ENCODE data around the gene CRLF1.

The CRLF1 gene

GRCh38 chr19:18636183-18636968, 29.8 kb upstream of the CRLF1 start:
- peak; percentile 99 to 100 (median 100) for DNase-seq (ENCODE audit: low read depth in 2 of 3, low spot score in 1 of 3)

DNA sequence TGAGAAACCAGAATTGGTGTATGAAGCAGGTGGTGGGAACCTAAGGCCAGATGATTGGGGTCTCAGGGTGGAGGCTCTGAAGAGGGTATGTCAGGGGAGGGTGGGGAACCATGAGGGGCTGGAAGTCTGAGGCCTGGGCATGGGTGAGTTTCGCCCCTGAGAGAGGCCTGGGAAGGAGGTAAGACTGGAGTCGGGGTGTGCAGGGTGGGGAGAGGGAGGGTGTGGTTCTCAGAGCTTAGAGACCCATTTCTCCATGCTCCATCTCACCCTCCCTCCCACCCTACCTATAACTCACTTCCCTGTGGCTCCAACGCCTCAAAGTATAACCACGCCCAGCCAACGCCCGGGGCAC, 29.2 kb upstream of the CRLF1 start:
- no peak for DNase-seq (ENCODE audit: low read depth in 2 of 3, low spot score in 1 of 3)

- no peak for DNase-seq (ENCODE audit: low read depth in 2 of 3, low spot score in 1 of 3)
Measured at GRCh38 chr19:18634612-18635297, 28.2 kb upstream of the CRLF1 start.

GRCh38 chr19:18633321-18633720, 26.7 kb upstream of the CRLF1 start:
- no peak for DNase-seq (ENCODE audit: low read depth in 2 of 3, low spot score in 1 of 3)

GRCh38 chr19:18629166-18630088, 22.8 kb upstream of the CRLF1 start:
- no peak for DNase-seq (ENCODE audit: low read depth in 2 of 3, low spot score in 1 of 3)

GRCh38 chr19:18626906-18627305, 20.3 kb upstream of the CRLF1 start:
- no peak for DNase-seq (ENCODE audit: low read depth in 2 of 3, low spot score in 1 of 3)

GRCh38 chr19:18620902-18621301, 14.3 kb upstream of the CRLF1 start:
- DNase-seq (ENCODE audit: low read depth in 2 of 3, low spot score in 1 of 3) = no peak

GRCh38 chr19:18620311-18620710, 13.7 kb upstream of the CRLF1 start:
- no peak for DNase-seq (ENCODE audit: low read depth in 2 of 3, low spot score in 1 of 3)

DNA sequence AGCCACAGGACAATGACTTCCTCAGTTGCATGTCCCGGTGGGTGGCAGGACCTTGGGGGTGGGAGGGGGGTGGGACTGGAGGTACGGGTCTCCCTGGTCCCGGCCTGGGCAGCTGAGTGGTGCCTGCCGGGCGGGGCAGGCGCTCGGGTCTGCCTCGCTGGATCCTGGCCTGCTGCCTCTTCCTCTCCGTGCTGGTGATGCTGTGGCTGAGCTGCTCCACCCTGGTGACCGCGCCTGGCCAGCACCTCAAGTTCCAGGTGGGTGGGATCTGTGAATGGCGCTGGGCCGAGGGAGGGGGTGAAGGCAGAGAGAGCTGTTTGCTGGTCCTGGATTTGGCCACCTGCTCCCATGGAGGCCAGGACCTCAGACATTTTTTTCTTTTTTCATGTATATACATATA, 11.6 kb upstream of the CRLF1 start:
- no peak for DNase-seq (ENCODE audit: low read depth in 2 of 3, low spot score in 1 of 3)

DNA sequence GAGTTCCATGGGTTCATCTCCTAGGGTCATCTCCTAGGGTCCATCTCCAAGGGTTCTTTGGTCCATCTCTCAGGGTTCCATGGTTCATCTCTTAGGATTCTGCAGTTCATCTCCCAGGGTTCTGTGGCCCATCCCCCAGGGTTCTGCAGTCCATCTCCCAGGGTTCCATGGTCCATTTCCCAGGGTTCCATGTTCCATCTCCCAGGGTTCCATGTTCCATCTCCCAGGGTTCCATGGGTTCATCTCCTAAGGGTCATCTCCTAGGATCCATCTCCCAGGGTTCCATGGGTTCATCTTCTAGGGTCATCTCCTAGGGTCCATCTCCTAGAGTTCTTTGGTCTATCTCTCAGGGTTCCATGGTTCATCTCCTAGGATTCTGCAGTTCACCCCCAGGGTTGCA, 11.0 kb upstream of the CRLF1 start:
- no peak for DNase-seq (ENCODE audit: low read depth in 2 of 3, low spot score in 1 of 3)

DNA sequence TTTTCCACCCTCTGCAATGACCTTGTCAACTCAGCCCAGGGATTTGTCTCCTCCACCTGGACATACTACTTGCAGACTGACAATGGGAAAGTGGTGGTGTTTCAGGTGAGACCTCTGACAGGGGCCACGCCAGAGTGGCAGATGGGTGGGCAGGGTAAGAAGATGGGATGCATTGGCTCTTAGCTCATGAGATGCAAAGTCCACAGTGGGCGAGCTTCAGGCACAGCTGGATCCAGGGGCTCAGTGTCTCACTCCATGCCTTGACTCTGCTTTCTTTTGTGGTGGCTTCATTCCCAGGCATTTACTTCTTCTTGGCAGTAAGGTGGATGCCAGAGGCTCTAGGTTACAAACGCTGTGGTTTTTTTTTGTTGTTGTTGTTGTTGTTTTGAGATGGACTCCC, 9.4 kb upstream of the CRLF1 start:
- no peak for DNase-seq (ENCODE audit: low read depth in 2 of 3, low spot score in 1 of 3)

DNA sequence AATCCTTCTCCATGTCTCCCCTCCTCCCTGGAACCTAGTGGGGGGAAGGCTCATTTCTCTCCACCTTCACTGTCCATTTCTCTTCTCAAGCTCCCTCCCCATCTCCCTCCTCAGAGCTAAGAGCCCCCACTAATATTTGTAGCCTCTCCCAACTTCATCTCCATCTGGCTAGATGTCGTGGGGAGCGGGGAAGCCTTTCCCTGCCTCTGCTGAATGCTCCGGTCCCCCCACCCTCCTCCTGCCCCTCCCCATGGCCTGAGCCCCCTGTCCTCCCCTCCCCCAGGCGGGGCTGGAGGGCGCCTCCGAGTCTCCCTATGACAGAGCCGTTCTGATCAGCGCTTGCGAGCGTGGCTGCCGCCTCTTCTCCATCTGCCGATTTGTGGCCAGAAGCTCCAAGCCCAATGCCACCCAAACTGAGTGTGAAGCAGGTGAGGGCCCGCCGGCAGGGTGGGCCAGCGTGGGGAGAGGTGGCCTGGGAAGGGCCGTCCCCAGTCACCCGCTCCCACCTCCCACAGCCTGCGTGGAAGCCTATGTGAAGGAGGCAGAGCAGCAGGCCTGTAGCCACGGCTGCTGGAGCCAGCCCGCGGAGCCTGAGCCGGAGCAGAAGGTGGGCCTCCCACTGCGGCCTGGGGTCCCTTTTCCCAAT, 7.1 kb upstream of the CRLF1 start:
- no peak for DNase-seq (ENCODE audit: low read depth in 2 of 3, low spot score in 1 of 3)

DNA sequence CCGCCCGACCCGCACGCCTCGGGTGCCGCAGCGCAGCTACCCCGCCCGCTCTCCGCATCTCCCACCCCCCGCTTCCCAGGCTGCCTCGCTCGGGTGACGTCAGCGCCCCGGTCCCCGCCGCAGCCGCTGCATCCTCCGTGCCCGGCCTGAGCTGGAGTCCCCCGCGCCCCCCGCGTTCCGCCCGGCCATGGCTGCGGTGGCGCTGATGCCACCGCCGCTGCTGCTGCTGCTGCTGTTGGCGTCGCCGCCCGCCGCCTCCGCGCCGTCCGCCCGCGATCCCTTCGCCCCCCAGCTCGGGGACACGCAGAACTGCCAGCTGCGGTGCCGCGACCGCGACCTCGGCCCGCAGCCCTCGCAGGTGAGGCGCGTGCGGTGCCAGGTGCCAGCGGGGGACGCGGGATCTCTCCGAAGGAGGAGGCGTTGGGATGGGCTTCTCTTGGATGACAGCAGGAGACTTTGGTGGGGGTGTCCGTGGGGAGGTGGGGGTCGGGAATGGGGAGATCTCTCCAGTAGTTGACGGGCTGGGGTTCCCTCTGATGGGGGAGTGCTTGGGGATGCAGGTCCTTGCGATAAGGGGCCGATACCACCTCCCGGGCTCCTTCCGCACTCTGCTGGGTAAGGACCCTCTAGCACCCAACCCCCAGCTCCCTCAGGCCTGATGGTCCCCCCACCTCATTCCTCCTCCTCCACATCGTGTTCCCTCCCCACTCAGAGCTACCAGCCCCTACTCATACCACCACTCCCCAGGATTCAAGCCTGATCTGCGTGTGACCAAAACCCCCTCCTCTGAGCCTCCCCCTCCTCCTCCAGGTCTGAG, 6.4 kb upstream of the CRLF1 start, which contains the start of gene TMEM59L:
TSS of gene TMEM59L (plus strand) at position 99 of the 817 bp plus-strand sequence. CDS start at position 188, 89 bp downstream.
- no peak for DNase-seq (ENCODE audit: low read depth in 2 of 3, low spot score in 1 of 3)

GRCh38 chr19:18612051-18612771, 5.6 kb upstream of the CRLF1 start:
- DNase-seq (ENCODE audit: low read depth in 2 of 3, low spot score in 1 of 3) = no peak

- DNase-seq (ENCODE audit: low read depth in 2 of 3, low spot score in 1 of 3) = no peak
Measured at GRCh38 chr19:18611327-18612050, 4.9 kb upstream of the CRLF1 start.

DNA sequence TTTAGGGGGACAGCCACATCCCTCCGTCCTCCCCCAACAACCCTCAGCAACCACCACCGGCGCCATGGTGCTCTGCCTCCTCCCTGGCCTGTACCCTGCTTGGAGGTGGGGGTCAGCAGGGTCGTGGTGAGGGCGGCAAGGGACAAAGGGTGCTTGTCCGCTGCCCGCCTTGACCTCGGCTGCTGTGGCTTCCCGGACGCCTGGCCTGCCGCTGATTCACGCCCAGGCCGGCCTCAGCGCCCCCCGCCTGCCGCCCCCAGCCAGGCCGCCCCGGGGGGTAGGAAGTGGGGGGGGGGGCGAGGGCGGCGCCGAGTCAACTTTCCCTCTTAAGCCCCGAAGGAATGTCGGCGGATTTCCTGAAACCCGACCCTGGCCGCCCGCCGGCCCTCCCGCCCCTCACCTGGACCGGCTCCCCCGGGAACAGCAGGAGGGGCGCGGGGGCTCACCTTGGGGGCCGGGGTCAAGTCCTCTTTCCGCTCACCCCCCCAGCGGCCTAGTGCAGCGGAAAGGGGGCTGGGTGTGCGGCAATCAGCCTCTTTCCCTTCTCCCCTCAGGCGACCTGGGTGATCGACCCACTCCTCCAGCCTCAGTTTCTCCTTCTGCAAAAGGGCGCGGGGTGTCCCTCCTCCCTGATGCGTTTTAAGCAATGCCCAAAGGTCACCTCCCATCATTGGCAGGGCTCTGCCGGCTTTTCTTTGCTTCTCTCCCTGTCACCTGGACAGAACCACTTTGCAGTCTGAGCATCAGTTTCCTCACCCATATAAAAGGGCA, 4.1 kb upstream of the CRLF1 start:
- DNase-seq (ENCODE audit: low read depth in 2 of 3, low spot score in 1 of 3) = no peak

DNA sequence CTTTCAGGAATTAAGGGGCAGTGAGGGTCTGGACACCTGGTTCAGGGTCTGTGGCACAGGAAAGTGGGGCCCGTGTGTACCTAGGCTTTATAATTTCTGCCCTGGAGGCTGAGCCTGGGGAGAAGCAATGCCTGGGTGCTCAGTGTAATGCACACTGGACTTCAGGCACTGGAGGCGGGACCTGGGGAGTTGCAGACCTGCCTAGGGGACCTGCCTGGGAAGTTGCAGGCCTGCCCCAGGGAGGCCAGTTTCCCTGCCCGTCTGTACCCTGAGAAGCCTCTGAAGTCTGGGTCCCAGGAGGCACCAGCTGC, 3.6 kb upstream of the CRLF1 start:
- DNase-seq (ENCODE audit: low read depth in 2 of 3, low spot score in 1 of 3) = no peak

DNA sequence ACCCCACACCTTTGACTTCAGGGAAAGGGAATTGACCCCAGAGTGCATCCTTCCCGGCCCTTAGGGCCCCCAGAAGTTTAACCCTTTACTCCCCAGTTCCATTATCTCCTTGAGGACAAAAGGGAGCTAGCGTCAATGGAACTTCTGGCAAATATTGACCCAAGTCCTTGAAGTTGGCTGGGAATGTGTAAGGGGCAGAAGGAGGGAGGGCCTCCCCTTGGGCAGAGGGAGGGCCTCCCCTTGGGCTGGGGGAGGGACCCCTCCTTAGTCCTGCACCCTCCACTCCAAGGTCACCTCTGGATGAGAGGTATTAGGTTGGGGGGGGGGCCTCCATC, 3.1 kb upstream of the CRLF1 start:
- no peak for DNase-seq (ENCODE audit: low read depth in 2 of 3, low spot score in 1 of 3)

All from stimulated activated CD4-positive, alpha-beta T cell treated with anti-CD3 and anti-CD28 coated beads, Interleukin-12 subunit alpha, Interleukin-12 subunit beta, amount 100 ng/mL, for 48 hours (primary cell).